Common myeloid progenitor, CD34-positive (primary cell): ENCODE results near the gene BLOC1S1.

Experiments used
- CTCF ChIA-PET: fragments of 350-600 bp; sonication (Branson Sonifier 250); formaldehyde crosslinking; loops from one replicate; lab custom pipeline; 2021; ENCODE audit warnings: antibody characterized with exemption; lab: Charles Lee
- POLR2A ChIA-PET: fragments of 350-600 bp; sonication (Branson Sonifier 250); formaldehyde crosslinking; loops from one replicate; lab custom pipeline; 2021; ENCODE audit warnings: antibody characterized with exemption; lab: Charles Lee
- DNase-seq, 3 donors: peaks; one replicate each; pipeline versions ENCODE4 v3.0.0 to v3.0.0-alpha.2; 2013
- H3K27ac ChIP-seq, 2 experiments: 1 replicate in 1 of 2; 2 replicates in 1 of 2; pipeline ENCODE4 v1.7.0; 2013; ENCODE audit warnings: inconsistent platforms in 2 of 2, low read length in 2 of 2, mild to moderate bottlenecking in 2 of 2, low read depth in 1 of 2, moderate library complexity in 1 of 2; ENCODE audit not compliant: severe bottlenecking in 2 of 2, insufficient read depth in 1 of 2, poor library complexity in 1 of 2
- H3K27me3 ChIP-seq, 5 experiments: replicated peaks in 2 of 5; 1 replicate in 3 of 5; 2 replicates in 2 of 5; pipeline versions ENCODE4 v1.6.1 to v1.7.0; 2013; ENCODE audit warnings: low read length in 4 of 5, mild to moderate bottlenecking in 2 of 5, moderate library complexity in 2 of 5, inconsistent platforms in 1 of 5; ENCODE audit not compliant: insufficient read depth in 5 of 5, control insufficient read depth in 4 of 5
- H3K36me3 ChIP-seq, 4 experiments: 1 replicate in 2 of 4; 2 replicates in 2 of 4; pipeline versions ENCODE4 v1.6.1 to v1.7.0; 2013; ENCODE audit warnings: low read length in 3 of 4, control low read depth in 1 of 4, mild to moderate bottlenecking in 1 of 4; ENCODE audit not compliant: control insufficient read depth in 4 of 4, insufficient read depth in 4 of 4
- H3K4me1 ChIP-seq, 4 experiments: 1 replicate in 3 of 4; 2 replicates in 1 of 4; pipeline versions ENCODE4 v1.6.1 to v1.7.1; 2013; ENCODE audit warnings: low read length in 3 of 4, mild to moderate bottlenecking in 3 of 4, control low read depth in 1 of 4, inconsistent platforms in 1 of 4, moderate library complexity in 1 of 4; ENCODE audit not compliant: control insufficient read depth in 4 of 4, insufficient read depth in 4 of 4; ENCODE audit errors: control extremely low read depth in 1 of 4
- H3K4me3 ChIP-seq, 7 experiments: 1 replicate in 4 of 7; 2 replicates in 3 of 7; pipeline versions ENCODE4 v1.5.1 to v1.7.0; 2013; ENCODE audit warnings: mild to moderate bottlenecking in 7 of 7, low read length in 6 of 7, moderate library complexity in 6 of 7, inconsistent platforms in 2 of 7, low read depth in 2 of 7, control low read depth in 1 of 7; ENCODE audit not compliant: insufficient read depth in 4 of 7, control insufficient read depth in 1 of 7; ENCODE audit errors: extremely low read depth in 1 of 7
- H3K9me3 ChIP-seq, 5 experiments: 1 replicate in 4 of 5; 2 replicates in 1 of 5; pipeline versions ENCODE4 v1.6.1 to v1.7.1; 2013; ENCODE audit warnings: low read length in 4 of 5, mild to moderate bottlenecking in 2 of 5, inconsistent platforms in 1 of 5, low read depth in 1 of 5, moderate library complexity in 1 of 5; ENCODE audit not compliant: control insufficient read depth in 4 of 5, insufficient read depth in 2 of 5; ENCODE audit errors: control extremely low read depth in 1 of 5
- WGBS: methylation state at CpG from one replicate; pipeline ENCODE4 v1.1.5; 2013; ENCODE audit not compliant: insufficient coverage; 5-methylcytosine and 5-hydroxymethylcytosine counted together

BLOC1S1 gene

GRCh38 chr12:55765736-55766290 is 50.0 kb downstream of the BLOC1S1 start:
- CTCF ChIA-PET, result interaction anchor here (0.7 to 1.7 kb wide), 6 partner anchors 9 to 31 kb away, joined by 3 to 6 read pairs (median 3); no protein-coding TSS in a partner anchor
- no peak overlapping the region for H3K4me3 ChIP-seq
- H3K27me3 ChIP-seq, result no peaks in the 10 kb centered on the region
- H3K27ac ChIP-seq, result no peak overlapping the region
- H3K36me3 ChIP-seq, result peaks cover 17 to 61% (median 32%) of the 10 kb centered on the region in 4 experiments
- POLR2A ChIA-PET, result no interaction called here
- no peaks in the 10 kb centered on the region for H3K4me1 ChIP-seq
- DNase-seq, result no peak
- H3K9me3 ChIP-seq, result no peaks in the 10 kb centered on the region
- 91% methylated on average over 4 of the region's 5 CpGs for WGBS

GRCh38 chr12:55767156-55767555 is 51.3 kb downstream of the BLOC1S1 start:
- Histone ChIP-seq H3K27me3 (no peaks in the 10 kb centered on the region), H3K4me1 (no peaks in the 10 kb centered on the region), H3K9me3 (no peaks in the 10 kb centered on the region), H3K36me3 (peaks cover 15 to 62% (median 40%) of the 10 kb centered on the region in 4 experiments), H3K4me3 (no peak overlapping the region), H3K27ac (no peak overlapping the region)
- ChIA-PET POLR2A (no interaction called here), CTCF (interaction anchor here (1.0 to 1.3 kb wide), 4 partner anchors 14 to 173 kb away, joined by 3 read pairs; no protein-coding TSS in a partner anchor)
- WGBS, result no CpG with 5 or more reads among the region's 4 CpGs
- DNase-seq, result no peak
